HG03378 (cell line): ENCODE measurements around the gene CRADD.
A peak's percentile ranks its signal among the peaks of the same experiment; 100 is the strongest.
"Not testable (repeated sequence)": the region's sequence is repeated elsewhere in the genome, so short reads cannot be mapped to it uniquely, and the experiment has no call there.

Experiments used
- ATAC-seq: cut with Tn5 transposase; IDR thresholded peaks from one replicate; pipeline ENCODE4 v1.9.1; 2021; ENCODE audit warnings: mild to moderate bottlenecking, moderate library complexity; ENCODE audit not compliant: unreplicated experiment

The CRADD gene

DNA sequence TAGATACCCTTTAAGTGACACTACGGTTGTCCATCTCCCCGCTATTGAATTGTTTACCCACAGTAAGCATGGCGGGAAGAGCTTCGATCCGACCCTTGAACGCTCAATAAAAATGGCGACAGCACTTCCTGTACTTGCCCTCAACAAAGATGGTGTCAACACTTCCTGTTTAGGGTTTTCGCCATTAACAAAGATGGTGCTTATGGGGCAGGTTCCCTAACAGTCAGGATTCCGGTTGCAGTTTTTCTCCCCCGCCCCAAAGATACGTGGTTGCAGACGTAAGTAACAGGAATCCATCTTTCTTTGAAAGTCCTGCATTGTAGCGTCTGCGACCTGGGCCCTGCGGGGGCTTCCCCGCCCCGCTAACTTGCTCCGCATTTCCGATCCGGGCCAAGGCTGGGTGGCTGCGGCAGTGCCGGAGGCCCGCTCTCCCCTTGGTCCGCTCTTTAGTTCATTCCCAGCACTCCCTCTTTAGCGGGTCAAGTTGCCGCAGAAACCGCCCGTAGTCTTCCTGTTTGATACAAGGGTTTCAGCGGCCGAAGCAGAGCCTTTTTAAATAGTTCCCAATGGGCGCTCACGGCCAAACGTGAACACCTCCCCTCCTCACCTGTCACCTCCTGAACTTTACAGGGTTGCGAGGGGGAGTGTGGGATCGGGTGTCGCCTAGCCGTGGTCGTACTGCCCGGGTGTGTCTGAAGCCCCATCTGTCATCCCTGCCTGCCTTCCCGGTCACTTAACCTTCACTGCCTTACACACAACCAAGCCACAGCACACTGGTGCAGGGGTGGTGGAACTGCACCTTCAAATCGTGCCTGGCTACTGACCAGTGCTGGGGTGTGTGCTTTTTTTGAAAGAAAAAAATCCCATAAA lies at the start of gene CRADD:
Gene CRADD (plus strand): TSS at position 181 of the 870 bp plus-strand sequence.
- ATAC-seq = peak; percentile 93

- no peak for ATAC-seq
Observed at GRCh38 chr12:93632383-93632782, 44.8 kb upstream of the CRADD start.

- ATAC-seq = no peak
Observed at GRCh38 chr12:93634416-93634815, 42.8 kb upstream of the CRADD start.

DNA sequence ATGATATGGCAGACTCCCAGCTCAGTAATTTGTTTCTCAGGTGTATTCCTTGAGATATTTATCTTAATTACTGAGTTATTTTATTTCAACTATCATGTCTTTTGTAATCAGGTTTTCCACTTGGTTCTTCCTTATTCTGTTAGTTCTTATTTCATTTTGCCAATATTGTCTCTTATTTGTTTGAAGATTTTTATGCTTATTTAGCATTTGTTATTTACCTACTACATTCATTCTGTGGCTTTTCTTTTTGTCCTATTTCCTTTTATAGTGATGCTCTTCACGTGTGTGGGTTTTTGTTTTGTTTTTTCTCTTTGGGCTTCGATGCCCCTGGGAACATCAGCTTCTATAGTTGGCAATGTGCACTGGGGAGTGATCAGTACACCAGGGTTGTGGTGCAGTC lies 40.5 kb upstream of the CRADD start:
- no peak for ATAC-seq

GRCh38 chr12:93638095-93638494 lies 39.1 kb upstream of the CRADD start:
- no peak for ATAC-seq

GRCh38 chr12:93638954-93639353 lies 38.2 kb upstream of the CRADD start:
- no peak for ATAC-seq

DNA sequence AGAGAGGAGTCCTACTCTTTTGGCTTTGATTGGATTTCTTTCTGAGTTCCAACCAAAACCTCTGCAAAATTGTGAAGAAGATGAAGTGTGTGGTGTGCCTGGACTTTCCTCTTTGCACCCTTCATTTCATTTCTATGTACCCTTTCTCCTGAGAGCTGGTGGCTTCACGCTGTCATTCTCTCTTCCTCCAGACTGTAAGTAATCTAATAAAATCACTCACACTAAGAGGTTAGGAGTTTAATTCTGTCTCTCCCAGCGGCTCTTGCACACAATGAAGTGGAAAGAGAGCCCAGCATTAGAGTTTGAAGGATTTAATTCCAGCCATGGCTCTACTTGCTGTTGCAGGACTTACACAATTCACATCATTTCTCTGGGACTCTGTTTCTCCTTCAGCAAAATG lies 37.8 kb upstream of the CRADD start:
- no peak for ATAC-seq

GRCh38 chr12:93641380-93641779 lies 35.8 kb upstream of the CRADD start:
- ATAC-seq = not testable (repeated sequence)

DNA sequence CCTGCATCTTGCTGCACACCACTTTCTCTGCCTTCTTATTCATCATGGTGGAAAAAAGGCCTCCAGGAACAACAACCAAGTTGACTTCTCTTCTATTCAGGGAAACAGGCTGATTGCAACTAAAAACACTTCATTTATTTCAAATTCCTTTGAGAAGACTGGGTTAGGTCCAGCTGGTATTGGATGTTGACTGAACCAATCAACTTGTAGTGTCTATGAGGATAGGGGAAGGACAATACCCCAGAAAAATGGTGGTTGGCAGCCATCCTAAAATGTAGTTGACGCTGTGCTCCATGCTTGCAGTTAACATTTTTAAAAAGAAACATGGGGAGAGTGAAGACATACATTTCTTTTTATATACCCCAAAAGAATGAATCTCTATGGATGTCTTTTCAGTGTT lies 34.4 kb upstream of the CRADD start:
- ATAC-seq = no peak

DNA sequence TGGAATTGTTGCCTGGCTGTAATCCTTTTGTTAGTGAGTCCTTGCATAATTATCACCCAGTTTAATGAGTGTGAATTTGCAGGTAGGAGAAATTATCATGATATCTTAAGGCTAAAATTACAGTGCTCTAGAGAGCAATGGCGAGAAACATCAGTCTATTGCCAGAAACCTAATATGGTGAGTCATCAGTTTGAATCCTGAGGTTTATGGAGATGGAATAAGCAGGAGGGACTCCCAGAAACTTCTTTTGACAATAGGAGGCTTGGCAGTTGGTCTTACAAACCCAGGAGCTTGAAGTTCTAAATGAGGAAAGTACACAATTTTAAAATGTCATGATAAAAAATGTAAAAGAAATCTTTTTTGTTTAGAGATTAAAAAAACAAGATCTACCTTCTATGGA lies 31.5 kb upstream of the CRADD start:
- ATAC-seq = no peak

DNA sequence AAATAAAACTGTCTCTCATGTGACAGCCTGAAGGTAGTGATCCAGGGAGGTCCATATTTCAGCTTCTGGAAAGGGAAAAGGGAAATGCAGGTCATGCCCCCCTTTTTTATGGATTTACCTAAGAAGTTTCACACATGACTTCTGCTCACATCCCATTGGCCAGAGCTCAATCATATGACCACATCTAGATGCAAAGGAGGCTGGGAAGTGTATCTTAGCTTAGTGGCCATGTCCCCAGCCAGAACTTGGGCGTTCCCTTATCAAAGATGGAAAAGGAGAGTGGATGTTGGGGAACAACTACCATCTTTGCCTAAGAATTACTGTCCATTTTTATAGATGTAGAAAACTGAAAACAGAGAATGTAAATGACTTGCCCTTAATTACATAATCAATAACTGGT lies 26.5 kb upstream of the CRADD start:
- ATAC-seq = no peak

GRCh38 chr12:93653079-93653478 lies 24.1 kb upstream of the CRADD start:
- peak; percentile 78 for ATAC-seq

GRCh38 chr12:93653712-93654111 lies 23.5 kb upstream of the CRADD start:
- no peak for ATAC-seq

DNA sequence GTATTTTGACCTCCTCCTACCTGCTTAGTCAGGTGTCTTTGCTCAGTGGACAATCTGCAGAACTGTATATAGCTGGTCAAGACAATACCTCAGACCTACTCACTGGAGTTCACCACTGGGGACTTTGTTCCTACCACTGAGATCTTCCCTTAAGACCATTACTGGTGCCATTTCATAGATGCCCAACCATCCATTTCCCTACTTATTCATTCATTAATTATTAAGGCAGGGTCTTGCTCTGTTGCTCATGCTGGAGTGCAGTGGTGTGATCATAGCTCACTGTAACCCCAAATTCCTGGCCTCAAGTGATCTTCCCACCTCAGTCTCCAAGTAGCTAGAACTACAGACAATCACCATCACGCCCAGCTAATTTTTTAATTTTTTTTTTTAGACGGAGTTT lies 22.8 kb upstream of the CRADD start:
- no peak for ATAC-seq

DNA sequence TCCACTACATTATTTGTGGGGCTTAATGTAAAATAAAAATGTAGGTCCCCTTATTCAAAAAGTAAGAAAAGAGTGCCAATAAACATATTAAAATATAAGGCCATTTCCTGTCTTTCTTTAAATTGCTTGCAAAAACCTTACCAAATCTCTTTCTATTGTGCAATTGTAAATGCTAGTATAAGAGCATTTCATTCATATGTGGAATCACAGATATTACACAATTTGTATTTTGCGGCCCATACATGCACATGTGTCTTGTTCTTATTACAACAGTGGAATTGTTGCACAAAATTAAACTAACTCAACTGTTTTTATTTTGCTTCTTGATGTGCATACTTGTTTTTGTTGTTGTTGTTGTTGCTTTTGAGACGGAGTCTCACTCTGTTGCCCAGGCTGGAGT lies 20.1 kb upstream of the CRADD start:
- ATAC-seq = no peak

DNA sequence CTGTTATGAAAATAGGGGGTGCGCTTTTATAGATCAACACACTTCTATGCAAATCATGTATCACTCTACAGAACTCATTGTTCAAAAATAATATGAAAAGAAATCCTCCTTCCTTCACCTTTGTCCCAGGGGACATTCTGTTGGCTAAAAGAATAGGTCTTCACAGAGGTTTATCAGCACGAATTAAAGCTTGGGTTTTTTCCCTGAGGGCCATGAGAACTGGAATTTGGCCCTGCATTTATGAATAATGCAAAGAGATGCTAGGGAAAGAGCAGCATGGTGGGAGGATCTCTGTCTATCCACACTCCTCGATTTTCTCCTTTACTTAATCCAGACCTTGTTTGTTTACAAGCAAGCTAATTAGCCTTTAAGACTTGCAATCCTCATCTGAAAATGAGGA lies 16.2 kb upstream of the CRADD start:
- no peak for ATAC-seq

DNA sequence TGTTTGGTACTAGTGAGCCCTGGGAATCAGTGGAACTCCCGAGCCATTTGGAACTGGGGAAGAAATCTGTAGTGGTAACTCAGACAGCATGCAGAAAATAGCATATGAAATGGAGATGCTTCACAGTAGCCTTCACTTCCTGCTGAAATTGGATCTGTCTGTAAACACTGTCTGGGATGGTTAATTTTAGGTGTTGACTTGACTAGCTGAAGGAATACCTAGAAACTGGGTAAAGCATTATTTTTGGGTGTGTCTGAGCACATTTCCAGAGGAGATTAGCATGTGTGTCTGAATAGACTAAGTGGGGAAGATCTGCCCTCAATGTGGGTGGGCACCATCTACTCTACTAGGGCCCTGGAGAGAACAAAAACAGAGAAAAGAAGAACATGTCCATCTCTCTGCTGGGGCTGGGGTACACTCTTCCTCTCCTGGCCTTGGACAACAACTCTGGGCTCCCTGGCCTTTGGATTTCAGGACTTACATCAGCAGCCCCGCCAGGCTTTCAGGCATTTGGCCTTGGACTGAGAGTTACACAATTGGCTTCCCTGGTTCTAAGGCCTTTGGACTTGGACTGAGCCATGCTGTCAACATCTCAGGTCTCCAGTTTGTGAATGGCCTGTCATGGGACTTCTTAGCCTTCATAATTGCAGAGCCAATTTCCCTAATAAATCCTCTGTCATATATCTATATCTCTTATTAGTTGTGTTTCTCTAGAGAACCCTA lies 14.0 kb upstream of the CRADD start:
- no peak for ATAC-seq

DNA sequence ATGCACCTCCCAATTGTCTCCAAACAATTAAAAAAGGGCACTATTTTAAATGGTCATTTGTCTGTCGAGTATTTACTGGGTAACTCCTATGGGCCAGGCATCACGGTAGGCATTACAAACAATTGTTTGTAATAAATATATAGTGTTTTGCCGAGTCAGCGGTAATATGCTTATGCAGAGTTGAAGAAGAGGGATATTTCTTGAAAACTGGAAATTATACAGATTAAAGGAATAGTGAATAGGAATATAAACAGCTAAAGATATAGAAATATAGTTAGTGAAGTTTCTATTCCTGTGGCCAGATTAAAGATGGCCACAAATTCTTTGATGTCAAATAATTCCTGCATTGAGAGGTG lies 13.5 kb upstream of the CRADD start:
- no peak for ATAC-seq

GRCh38 chr12:93664573-93665138 lies 12.5 kb upstream of the CRADD start:
- ATAC-seq = no peak

GRCh38 chr12:93667672-93668071 lies 9.5 kb upstream of the CRADD start:
- ATAC-seq = no peak

DNA sequence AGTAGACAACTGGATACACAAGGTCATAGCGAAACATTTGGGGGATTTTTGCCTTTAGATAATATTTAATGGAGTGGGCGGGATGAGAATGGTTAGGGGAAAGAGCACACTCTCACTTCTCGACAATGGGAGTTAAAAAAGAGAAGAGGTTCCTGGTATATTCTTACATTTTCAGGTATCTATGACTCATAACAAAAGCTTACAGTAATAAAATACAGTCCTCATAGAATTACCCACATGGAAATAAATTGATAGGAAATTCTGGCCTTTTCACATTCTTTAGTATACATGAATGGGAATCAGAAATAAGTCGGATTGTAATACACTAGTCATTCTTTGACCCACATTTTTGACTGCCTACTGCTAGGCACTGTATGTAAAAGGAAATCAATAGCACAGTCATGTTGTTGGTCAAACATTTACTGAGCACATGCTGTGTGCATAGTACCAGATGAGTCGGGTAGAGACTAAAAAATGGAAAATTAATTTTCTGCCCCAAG lies 8.2 kb upstream of the CRADD start:
- ATAC-seq = peak; percentile 87

- no peak for ATAC-seq
Observed at GRCh38 chr12:93669452-93669851, 7.7 kb upstream of the CRADD start.
